DMS79 treated with DMSO at 0.1 percent for 48 hours (cell line): ENCODE measurements around the gene A2M.
"Not testable (repeated sequence)": the region's sequence is repeated elsewhere in the genome, so short reads cannot be mapped to it uniquely, and the experiment has no call there.

ENCODE experiments used
- DNase-seq: peaks from one replicate; lab custom pipeline; 2025; lab: John Stamatoyannopoulos, UW

The A2M gene

DNA sequence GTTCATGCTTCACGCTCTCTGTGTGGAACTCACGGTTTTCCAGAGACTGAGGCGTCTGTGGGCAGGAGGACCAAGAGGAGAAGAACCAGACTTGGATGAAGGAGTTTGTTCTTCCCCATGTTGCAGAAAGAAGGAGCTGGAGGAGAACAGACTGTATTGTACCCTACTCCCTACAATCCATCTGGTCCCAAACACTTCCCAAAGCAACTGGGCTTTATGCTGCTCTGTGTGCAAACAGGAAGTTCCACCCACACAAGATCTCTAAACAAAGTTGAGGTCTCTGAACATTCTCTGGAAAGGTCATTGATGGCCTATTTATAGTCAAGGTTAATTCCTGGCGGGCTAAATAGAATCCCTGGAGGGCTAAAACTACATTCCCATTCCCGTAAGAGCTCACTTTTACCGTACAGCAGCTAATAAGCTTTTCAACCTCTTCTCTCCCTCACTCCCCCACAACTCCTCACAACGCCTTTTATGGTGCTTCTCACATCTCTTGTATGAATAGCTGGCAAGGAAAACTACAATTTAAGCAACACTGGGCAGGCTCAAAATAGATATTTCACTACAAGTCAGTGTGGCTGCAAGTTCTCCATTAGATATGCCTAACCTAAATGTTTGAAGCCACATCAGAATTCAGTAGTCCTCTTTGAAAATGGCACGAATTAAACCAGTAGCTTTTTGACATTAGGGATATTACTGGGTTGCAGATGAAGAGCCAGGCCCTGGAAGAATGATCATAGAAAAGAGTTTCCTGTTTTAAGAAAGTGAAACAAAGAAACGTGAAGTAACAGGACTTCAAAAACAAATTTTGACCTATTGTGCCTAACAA lies at the start of gene A2M:
Gene A2M, minus strand, starts transcription at position 189 of the 829 bp plus-strand sequence. Its CDS starts 70 bp downstream, at position 119.
- no peak for DNase-seq

DNA sequence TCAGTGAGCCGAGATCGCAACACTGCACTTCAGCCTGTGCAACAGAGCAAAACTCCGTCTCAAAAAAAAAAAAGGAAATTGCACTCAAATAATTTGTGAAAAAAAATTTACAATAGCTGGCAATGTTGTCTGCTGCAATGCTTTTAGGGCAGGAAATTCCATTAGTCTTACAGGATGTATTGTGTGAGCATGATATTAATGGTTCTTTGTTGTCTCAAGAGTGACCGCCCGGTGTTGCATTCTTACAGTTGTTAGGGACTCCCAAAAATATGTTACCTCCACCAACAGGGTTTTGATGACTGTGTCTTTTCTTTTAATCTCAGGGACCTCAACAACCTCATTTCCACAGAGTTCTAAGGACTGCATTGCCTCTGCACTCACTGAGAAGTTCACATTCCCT lies 47.7 kb upstream of the A2M start:
- no peak for DNase-seq

DNA sequence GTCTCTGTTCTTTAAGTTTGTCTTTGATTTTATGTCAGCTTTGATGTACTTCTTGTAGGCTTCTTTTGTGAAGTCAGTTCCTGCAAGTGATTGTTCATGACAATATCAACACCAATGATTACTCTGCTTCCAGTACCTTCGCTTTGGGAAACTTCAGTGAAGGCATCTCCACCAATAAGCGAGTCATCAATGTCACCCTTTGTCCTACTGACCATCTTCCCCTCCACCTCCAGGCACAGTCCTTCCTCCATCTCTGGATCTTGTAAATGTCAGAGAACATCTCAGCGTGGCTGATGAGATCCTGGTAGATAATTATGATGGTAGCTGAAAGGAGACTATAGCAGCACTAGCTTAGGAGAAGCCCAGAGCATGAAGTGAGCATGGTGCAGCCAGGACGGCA lies 40.4 kb upstream of the A2M start:
- DNase-seq: no peak

DNA sequence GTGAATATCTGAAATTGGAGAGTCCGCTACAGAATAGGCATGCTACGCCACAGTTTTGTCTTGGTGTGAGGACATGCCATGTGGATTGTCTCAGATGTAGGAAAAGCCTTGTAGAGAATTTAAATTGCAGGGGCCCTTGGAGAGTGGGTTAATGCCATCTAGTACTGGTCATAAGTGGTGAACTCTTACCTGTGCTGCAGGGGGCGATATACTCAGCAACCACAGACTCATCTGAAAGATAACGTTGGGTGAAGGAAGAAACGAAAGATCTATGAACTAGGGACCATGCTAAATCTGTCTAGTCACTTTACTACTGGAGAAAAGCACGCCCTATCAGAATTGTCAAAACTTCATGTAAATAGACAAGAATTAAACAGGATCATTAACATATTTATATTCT lies 33.7 kb upstream of the A2M start:
- DNase-seq: no peak

DNA sequence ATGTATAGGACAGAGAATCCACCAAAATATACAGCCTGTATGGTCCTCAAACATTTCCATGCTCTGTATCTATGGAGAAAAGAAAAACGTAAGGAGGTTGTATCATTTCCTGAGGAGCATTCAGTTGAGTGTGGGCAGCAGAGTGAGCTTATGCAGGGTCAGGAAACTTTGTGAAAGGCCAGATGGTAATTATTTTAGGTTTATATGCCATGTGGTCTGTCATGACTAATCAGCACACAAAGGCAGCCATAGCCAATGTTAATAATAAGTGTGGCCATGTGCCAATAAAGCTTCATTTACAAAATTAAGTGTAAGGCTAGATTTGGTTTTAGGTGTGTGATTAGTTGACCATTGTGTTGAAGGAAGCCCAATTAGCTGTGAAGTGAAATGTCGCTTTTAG lies 33.2 kb upstream of the A2M start:
- DNase-seq: no peak

DNA sequence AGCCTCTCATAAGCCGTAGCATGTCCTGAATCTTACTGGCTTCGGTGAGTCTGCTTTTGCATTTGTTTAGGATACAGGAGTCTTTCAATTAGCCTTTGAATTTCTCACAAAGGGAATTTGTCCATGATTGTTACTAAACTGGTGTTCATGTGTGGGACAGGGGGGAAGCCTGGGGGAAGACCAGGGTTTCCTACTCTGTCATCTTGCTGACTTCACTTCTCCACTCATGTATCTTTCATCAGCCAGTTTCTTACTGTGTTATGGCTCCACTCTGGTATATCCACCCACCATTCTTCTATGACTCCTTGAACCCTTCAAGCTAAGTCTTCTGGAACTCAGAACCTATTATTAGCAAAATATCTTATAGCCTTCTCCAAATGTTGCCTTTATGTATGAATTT lies 31.7 kb upstream of the A2M start:
- DNase-seq: no peak

GRCh38 chr12:9144730-9145106 lies 29.0 kb upstream of the A2M start:
- DNase-seq: no peak

DNA sequence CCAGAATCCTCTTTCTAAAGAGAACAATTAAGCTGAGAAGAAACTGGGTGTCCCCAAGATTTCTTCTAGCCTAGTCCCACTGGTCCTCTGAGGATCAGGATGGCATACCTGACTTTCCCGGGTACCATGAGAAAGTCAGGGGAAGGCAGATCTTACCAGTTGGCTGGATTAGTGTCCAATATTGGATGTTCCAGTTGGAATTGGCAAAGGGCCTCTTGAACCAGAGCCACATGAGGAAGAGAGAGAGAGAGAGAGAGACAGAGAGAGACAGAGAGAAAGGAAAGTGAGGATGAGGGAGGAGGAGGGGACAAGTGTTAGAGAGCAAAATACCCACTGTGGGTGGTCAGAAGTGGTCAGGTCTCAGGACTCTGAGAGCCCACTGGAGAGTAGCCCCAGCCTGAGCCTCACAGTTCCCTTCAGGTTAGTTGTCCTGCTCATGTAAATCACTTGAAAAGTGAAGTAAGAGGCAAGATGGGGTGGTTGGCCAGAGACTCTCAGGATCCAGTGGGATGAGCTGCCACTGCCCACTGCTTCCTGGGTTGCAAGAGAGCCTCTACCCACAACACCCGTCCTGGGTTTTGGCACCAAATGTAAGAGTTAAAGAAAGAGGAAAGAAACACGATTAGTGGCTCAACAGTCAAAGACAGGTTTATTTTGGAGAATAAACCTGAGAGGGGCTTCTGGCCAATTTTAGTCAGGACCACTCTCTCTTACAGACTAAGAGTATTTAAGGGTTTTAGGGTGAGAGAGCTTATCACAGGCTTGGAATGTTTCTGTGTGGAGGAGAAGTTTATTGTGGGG lies 28.4 kb upstream of the A2M start:
- DNase-seq: no peak

- no peak for DNase-seq
Measured at GRCh38 chr12:9143137-9143536, 27.4 kb upstream of the A2M start.

DNA sequence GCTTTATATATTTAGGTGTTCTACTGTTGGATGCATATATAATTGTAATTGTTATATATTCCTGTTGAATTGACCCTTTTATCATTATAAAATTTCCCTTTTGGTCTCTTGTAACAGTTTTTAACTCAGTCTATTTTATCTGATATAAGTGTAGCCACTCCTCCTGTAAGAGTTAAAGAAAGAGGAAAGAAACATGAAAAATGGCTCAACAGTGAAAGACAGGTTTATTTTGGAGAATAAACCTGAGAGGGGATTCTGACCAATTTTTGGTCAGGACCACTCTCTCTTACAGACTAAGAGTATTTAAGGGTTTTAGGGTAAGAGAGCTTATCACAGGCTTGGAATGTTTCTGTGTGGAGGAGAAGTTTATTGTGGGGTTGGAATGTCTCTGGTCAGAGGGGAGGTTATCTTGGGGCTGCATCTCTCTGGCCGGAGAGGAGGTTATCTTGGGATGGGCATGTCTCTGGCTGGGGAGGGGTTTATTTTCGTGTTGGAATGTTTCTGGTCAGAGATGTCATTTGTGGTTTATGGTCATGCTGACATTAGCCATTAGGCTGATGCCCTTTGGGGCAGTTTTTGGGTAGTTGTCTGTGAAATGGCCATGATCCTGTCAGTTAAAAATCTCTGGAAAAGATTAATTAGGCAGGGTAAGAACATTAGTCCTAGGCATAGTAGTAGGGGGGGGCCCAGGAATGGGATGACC lies 24.0 kb upstream of the A2M start:
- not testable (repeated sequence) for DNase-seq

- no peak for DNase-seq
Measured at GRCh38 chr12:9135903-9136310, 20.2 kb upstream of the A2M start.

DNA sequence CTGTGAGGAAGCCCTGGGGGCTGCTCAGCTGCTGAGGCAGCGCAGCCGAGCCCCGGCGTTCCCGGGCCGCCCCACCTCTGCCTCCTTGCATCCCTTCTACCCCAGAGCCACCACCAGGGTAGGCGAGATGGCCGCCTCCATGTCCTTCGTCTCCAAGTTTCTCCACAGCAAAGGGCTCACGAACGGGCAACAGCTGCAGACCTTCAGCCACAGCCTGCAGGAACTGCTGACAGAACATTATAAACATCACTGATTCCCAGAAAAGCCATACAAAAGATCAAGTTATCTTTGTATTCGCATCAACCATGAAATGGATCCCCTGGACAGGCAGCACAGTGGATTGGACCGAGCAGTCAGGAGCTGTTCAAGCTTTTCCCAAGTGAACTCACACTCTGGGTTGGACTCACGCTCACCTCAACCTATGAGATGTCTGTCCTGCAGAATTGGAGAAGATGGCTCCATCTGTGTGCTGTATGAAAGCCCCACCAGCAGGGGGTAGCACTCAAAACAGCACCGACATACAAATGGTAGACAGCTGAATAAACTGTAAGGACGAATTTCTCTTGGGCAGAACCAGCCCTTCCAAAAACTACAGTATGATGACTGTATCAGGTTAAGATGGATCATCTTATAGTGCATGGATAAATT lies 19.4 kb upstream of the A2M start:
- no peak for DNase-seq

GRCh38 chr12:9133216-9133916 lies 17.6 kb upstream of the A2M start:
- DNase-seq: no peak

DNA sequence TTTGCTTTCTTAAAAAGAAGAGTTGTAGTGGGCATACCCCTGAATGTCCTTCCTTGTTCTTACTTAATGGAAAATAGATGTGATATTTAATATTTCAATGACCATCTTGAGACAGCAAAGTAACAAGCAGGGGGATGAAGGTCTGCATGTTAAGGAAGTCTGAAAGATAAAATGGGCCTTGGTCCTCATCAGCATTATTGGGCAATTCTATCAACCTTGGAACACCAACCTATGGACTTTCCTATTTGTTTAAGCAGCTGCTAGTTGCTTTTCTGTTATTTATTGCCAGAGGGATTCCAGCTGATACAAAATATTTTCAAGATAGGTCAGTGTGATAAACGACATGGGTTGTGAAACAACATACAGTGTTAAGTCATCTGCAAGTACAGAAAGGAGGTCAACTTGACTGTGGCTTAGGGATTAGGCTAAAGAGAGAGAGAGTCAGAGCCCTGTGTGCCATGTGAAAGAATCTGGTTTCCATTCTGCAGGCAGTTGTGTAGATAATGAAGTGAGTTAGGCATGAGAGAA lies 16.4 kb upstream of the A2M start:
- no peak for DNase-seq

DNA sequence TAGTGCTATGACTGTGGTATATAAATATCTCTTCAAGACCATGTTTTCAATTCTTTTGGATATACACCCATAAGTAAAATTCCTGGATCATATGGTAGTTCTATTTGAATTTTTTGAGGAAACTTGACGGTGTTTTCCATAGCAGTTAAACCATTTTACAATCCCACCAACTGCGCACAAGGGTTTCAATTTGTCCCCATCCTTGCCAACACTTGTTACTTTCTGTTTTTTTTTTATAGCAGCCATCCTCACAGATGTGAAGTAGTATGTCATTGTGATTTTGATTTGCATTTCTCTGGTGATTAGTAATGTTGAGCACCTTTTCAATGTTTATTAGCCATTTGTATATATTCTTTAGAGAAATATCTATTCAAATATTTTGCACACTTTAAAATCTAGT lies 14.5 kb upstream of the A2M start:
- DNase-seq: no peak

DNA sequence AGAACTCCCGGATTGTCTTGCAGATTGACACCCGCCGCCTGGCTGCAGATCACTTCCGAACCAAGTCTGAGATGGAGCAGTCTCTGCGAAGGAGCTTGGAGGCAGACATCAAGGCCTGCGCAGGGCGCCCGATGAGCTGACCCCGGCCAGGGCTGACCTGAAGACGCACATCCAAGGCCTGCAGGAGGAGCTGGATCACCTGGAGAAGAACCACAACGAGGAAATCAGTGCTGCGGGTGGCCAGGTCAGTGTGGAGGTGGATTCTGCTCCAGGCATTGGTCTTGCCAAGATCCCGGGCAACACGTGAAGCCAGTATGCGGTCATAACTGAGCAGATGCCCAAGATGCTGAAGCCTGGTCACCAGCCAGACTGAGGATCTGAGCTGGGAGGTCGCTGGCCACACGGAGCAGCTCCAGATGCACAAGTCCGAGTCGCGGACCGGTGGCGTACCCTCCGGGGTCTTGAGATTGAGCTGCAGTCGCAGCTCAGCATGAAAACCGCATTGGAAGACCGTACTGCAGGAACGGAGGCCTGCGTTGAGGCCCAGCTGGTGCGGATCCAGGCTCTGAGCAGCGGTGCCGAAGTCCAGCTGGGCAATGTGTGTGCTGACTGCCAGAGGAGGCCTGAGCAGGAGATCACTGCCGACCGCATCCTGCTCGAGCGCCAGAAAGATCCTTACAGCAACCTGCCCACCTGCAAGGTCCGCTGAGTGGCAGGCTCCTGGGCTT lies 12.4 kb upstream of the A2M start:
- no peak for DNase-seq

GRCh38 chr12:9127484-9127883 lies 11.8 kb upstream of the A2M start:
- no peak for DNase-seq

GRCh38 chr12:9124383-9125031 lies 8.8 kb upstream of the A2M start:
- no peak for DNase-seq

DNA sequence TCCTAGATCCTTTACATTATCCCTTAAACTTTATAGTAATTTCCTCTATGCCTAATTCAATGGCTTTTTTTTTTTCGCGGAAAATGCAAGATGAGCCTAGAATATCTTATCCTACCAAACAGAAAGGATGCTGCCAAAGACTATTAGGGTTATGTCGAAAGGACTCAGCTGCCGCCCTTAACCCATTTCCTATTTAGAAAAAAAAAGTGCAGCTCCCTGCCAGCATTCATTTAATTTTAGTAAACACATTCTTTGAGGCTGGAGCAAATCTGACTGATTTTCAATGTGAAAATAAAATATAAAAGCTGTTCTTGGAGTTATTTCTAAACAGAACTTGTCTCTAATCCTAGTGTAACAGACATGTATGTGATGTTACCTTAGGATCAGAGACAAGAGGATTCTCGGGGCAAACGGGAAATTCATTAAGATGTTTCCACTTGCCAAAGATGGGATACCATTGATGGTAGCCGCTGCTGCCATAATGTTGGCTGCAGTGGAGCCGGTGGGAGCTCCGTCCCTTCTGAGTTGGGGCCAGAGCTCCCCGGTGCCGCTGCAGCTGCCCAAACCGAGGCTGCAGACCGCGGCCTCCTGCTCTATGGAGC lies 8.2 kb upstream of the A2M start:
- no peak for DNase-seq
